GM21360 (cell line): ENCODE data around the gene DHX8.

ENCODE experiments used
- ATAC-seq: cut with Tn5 transposase; IDR thresholded peaks from one replicate; pipeline ENCODE4 v1.9.1; 2021; ENCODE audit warnings: mild to moderate bottlenecking, moderate library complexity; ENCODE audit not compliant: unreplicated experiment

DHX8 gene

GRCh38 chr17:43546319-43547188 lies 62.8 kb downstream of the DHX8 start, which contains the start of gene ETV4:
ETV4 (minus strand) TSS chr17:43546340; CDS start chr17:43545617, 723 bp downstream.
- ATAC-seq, result peak; percentile 69

DNA sequence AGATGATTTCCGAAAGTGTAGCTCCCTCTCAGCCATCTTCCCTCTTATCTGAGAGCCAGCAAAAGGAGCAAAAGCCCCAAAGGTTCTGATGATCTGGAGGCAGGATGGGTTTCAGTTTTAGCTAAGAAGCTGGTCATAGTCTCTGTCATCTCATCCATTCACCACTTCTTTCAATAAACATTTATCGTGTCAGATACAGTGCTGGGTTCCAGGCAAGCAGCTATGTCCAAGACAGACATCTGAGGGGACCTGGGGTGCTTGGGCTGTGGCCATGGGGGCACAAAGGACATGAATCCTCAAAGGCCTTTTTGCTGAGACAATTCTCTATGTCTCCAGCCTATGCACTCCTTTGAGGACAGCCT lies 63.4 kb downstream of the DHX8 start:
- no peak for ATAC-seq

DNA sequence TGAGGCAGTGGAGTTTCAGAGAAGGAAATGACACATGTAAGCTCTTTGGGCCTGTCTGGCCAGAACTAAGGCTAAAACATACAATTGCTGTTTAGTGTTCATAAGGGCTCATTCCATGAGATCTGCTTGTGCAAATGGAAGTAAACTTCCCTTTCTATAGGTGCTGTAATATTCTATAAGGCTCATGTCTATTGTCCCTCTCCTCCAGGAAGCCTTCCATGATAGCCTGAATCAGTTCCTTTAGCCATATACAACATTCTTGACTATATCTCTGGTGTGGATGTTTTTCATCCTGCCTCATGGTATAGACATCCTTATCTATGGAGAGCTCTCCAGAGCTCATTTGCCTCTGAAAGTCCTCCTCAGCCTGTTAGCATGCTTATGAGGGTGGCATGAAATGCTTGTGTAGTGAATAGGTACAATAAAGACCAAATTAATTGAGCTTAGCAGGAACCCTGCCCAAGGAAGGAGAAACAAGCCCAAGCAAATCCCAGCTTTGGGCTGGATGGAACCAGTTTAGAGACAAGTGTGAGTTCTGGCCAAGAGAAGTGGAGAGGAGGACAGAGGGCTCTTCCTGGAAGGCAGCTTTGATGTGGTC lies 64.0 kb downstream of the DHX8 start:
- ATAC-seq, result no peak

DNA sequence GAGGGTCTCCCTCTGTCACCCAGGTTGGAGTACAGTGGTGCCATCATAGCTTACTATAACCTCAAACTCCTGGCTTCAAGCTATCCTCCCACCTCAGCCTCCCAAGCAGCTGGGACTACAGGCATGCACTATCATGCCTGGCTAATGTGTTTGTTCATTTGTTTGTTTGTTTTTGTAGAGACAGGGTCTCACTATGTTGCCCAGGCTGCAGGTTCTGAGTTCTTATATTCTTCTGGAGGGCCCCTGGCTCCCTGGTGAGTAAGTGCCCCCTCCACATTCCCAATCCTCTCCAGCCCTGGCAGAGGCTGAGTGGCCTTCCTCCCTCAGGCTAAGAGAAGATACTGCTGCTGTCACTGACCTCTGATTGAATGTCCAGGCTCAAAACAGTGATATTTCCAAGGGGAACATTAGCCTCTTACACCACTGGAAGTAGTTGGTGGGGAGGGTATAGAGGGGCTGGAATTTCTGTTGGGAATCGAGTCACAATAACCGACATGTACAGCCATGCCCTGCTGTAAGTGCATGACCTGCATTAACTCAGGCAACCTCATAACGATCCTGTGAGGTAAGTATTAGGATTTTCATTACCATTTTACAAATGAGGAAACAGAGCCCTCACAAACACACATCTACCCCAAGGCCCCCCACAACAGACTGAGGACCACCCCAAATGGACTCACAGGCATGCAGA lies 65.1 kb downstream of the DHX8 start:
- no peak for ATAC-seq

- no peak for ATAC-seq
Measured at GRCh38 chr17:43549496-43549895, 65.7 kb downstream of the DHX8 start.

DNA sequence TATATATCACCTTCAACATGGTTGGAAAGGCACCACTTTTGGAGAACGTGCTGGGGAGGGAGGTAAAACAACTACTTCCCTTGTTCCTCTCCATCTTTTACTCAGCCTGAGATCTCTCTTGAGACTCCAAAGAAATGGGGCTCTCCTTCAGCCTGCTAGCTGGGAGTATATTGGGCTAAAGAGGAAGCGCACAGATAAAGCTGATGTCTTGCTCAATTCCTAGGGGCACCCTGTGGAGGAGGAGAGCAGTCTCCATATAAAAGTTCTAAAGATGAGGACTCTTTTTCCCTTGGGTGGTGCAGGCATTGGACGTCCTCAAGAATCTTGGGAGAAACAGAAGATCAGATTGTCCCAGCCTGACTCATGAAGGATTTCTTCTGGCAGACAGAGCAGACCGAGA lies 67.0 kb downstream of the DHX8 start:
- no peak for ATAC-seq

DNA sequence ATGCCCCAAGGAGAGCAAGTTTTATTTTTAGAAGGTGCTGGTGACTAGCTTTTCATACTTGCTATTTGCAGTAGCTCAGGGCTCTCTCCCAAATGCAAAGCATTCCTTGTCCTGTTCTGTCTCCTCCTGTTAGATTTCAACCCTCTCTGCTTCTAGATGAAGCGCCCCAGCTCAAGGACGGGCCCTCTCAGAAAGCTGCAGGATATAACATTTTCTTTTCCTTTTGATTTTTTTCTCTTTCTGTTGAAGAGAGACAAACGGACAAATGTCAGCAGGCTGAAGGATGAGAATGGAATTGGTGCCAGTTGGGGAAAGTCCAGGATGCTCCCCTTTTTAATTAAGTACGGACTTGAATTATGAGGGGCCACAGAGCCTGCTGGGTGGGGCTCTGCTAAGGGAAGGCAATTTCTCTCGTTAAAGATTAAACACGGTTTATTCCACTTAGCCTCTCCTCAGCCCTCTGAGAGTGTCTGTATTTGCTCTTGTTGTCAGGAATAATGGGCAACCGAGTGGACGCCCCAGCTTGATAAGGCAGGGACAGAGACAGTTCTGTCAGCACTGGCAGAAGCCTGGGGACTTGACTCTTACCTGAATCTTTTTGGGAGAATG lies 68.6 kb downstream of the DHX8 start:
- no peak for ATAC-seq

DNA sequence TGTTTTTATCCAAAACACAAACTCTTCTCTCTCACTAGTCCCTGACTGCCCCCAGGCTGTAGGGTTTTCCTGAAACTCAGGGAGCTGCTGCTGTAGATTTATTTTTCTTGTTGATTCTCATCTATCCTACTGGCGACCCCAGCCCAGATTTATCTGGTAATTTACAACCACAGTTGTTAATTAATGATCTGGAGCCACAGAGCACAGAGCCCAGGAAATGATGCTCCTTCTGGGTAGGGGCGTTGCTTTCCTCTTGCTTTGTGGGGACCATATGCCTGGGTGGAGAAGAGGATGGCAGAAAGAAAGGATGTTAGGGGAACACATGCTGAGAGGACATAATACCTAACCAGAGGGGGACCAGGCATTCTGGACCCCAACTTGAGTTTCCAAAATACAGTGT lies 69.8 kb downstream of the DHX8 start:
- ATAC-seq, result no peak

DNA sequence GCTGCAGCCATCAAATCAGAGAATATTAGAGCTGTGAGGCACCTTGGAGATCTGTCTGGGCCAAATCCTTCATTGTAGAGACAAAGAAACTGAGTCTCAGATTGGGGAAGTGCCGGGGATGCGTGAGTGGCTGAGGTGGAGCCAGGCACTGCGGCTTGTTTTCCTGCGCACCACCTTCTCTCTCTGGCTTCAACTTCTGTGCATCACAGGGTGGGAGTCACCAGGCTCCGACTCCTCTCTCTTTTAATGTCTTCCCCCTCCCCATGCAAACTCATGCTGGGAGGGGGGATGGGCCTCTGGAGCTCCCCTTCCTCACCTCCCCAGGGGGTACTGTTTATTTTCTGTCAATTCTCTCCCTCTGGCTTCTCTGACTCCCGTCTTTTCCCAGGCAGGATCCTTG lies 71.1 kb downstream of the DHX8 start:
- no peak for ATAC-seq

- ATAC-seq, result no peak
Measured at GRCh38 chr17:43556292-43556691, 72.5 kb downstream of the DHX8 start.

GRCh38 chr17:43558805-43559160 lies 75.0 kb downstream of the DHX8 start:
- ATAC-seq, result no peak

DNA sequence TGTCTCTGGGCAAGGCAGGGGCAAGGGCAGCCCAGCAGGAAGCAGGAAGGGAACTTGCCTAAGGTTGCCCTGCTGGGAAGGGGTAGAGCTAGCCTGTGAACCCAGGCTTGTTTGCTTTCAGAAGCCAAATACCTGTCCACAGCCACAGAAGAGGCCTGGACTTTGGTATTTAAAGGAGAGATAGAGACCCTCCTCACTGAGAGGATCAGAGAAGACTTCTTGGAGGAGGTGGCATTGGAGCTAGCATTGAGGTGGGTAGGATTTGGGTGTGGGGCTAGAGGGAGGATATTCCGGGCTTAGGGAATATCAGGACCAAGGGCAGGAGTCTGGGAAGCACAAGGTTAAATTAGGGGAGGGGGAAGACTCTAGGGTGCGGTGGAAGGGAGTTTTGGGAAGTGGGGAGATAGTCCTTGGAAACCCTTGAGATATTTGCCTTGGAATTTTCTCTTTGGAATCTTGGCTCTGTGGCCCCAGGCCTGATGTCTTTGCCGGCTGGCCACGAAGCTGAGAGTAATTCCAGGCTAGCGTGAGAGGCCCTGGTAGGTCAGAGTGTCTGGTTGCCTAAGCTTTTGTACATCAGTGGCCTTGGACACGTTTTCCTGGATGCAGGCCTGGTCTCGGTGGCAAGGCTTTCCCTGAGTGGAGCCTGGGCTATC lies 75.5 kb downstream of the DHX8 start:
- no peak for ATAC-seq

- ATAC-seq, result no peak
Measured at GRCh38 chr17:43560461-43561427, 77.0 kb downstream of the DHX8 start.

DNA sequence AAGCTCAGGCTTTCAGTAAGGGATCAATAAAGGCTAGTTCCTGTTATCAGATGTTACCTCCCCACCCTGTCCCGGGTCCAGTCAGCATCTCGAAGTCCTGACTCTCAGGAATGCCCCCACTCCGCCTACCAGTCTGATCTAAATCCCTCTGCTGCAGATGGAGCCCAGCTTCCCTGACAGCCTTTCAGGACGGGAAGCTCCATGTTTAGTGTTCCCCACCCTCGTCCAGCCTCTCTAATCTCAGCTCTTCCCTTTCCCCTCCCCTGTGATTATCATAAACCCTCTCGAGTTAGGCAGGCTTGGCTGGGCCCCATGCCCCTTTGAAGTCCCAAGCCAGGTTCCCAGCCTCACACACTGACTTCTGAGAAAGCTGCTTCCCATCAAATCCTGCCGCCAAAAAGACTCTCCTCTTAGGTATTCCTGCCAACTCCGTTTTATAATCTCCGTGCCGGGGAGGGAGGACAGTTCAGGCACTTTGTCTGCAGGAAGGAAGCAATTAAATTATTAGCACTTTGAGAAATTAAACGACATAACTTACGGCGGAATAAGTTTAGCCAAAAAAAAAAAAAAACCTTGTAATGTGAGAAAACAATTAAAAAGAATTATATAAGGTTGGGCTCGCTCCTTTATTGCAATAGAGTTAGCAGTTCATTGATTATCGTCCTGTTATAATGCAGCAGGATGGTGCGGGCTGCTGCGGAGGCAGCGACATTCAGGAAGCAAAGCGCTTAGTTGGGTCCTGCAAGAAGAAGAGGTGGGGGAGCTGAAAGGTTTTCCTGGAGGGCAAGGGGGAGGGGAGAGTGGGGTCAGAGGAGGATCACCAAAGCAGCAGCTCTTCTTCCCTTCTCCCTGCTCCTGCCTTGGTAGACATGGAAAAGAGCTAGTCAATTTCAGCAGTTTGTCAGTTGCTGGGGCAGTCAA lies 79.2 kb downstream of the DHX8 start:
- ATAC-seq, result no peak

- no peak for ATAC-seq
Measured at GRCh38 chr17:43563600-43564594, 80.1 kb downstream of the DHX8 start.

- no peak for ATAC-seq
Measured at GRCh38 chr17:43568506-43569082, 84.8 kb downstream of the DHX8 start.

GRCh38 chr17:43570518-43570928 lies 86.7 kb downstream of the DHX8 start:
- ATAC-seq, result no peak
